GM12878 (cell line): ENCODE results near the gene ZNF554. TPM values are rescaled to one million over a fixed set of nuclear protein-coding genes. Genes with fewer than 3 reads are reported as not detected.
A peak's percentile ranks its signal among the peaks of the same experiment; 100 is the strongest.

Source experiments
- ATF7 ChIP-seq: fragments of 450-650 bp; IDR thresholded peaks from 2 replicates; pipeline ENCODE4 v1.6.1; 2016; ENCODE audit warnings: low read depth, mild to moderate bottlenecking
- BACH1 ChIP-seq: fragments of 450-650 bp; IDR thresholded peaks from 2 replicates; pipeline ENCODE4 v1.6.1; 2017; ENCODE audit warnings: mild to moderate bottlenecking, borderline replicate concordance
- BCL11A ChIP-seq: IDR thresholded peaks from 2 replicates; pipeline ENCODE4 v1.6.1; 2011; ENCODE audit warnings: low read depth, low read length
- BHLHE40 ChIP-seq, 2 experiments: fragments of 450-650 bp in 1 of 2; IDR thresholded peaks; 2 replicates each; pipeline ENCODE4 v1.6.1; 2011 to 2017; ENCODE audit warnings: low read depth in 2 of 2, borderline replicate concordance in 1 of 2, improper control_type of control experiment in 1 of 2, low read length in 1 of 2, mild to moderate bottlenecking in 1 of 2
- CEBPZ ChIP-seq: fragments of 150-350 bp; IDR thresholded peaks from 2 replicates; pipeline ENCODE4 v1.6.1; 2016; ENCODE audit warnings: low read depth, low read length
- EED ChIP-seq: sonication (generic); IDR thresholded peaks from 2 replicates; pipeline ENCODE4 v1.6.1; 2016; ENCODE audit warnings: antibody characterized with exemption, low read depth
- HDAC6 ChIP-seq: fragments of 200-600 bp; sonication (generic); IDR thresholded peaks from one replicate; pipeline ENCODE4 v1.8.0; 2017; ENCODE audit warnings: antibody characterized with exemption; ENCODE audit not compliant: unreplicated experiment
- IKZF2 ChIP-seq, 2 experiments: fragments of 450-650 bp; IDR thresholded peaks; 2 replicates each; pipeline ENCODE4 v1.6.1; 2017; ENCODE audit warnings: mild to moderate bottlenecking in 2 of 2, moderate library complexity in 2 of 2
- NFYA ChIP-seq: IDR thresholded peaks from 2 replicates; pipeline ENCODE4 v1.6.1; 2011; ENCODE audit warnings: low read depth, mild to moderate bottlenecking, low read length, improper control_type of control experiment, borderline replicate concordance
- SKIL ChIP-seq: fragments of 450-650 bp; IDR thresholded peaks from 2 replicates; pipeline ENCODE4 v1.6.1; 2017; ENCODE audit warnings: mild to moderate bottlenecking, low read depth, inconsistent platforms; ENCODE audit not compliant: poor library complexity, severe bottlenecking
- SMAD5 ChIP-seq: IDR thresholded peaks from 2 replicates; pipeline ENCODE4 v1.6.1; 2016; ENCODE audit warnings: antibody characterized with exemption, low read depth
- SMC3 ChIP-seq: IDR thresholded peaks from 2 replicates; pipeline ENCODE4 v1.6.1; 2011; ENCODE audit warnings: low read length, improper control_type of control experiment, borderline replicate concordance
- SRF ChIP-seq, 2 experiments: IDR thresholded peaks; 2 replicates each; pipeline ENCODE4 v1.6.1; 2011; ENCODE audit warnings: low read depth in 2 of 2, low read length in 2 of 2, mild to moderate bottlenecking in 1 of 2, moderate library complexity in 1 of 2
- STAT1 ChIP-seq: fragments of 450-650 bp; conservative IDR thresholded peaks from 2 replicates; pipeline ENCODE4 v1.6.1; 2014; ENCODE audit warnings: antibody characterized with exemption, mild to moderate bottlenecking
- TCF12 ChIP-seq: IDR thresholded peaks from 2 replicates; pipeline ENCODE4 v1.6.1; 2011; ENCODE audit warnings: low read depth, mild to moderate bottlenecking, low read length
- polyA plus RNA-seq, 11 experiments: library from polyadenylated mRNA; depleted of rRNA in 4 of 11; unstranded in 6 of 11; stranded (reverse) in 5 of 11; fragments of >200 nt; fragmentation: Nextera tagmentation in 4 of 11; fragmentation: Illumina TruSeq in 1 of 11; extraction: Ambion mirVana in 4 of 11; extraction: Trizol in 1 of 11; gene quantifications; 1 replicate in 1 of 11; 2 replicates in 10 of 11; pipeline versions ENCODE4 v1.2.1 to v1.2.3, GENCODE V29; 2011 to 2016; ENCODE audit warnings: inconsistent platforms in 2 of 11, missing spikeins in 2 of 11, low read depth in 1 of 11
- total RNA-seq, 4 experiments: library from RNA; depleted of rRNA in 3 of 4; stranded (reverse); fragments of >200 nt in 3 of 4; fragmentation: Illumina TruSeq in 1 of 4; extraction: Trizol in 1 of 4; gene quantifications; 2 replicates each; pipeline versions ENCODE4 v1.2.1 to v1.2.3, GENCODE V29; 2013 to 2021
- TF ChIP-seq, protein P1 (sequence below): fragments of 450-650 bp; IDR thresholded peaks from 2 replicates; pipeline ENCODE4 v1.6.1; 2017; ENCODE audit warnings: mild to moderate bottlenecking, moderate library complexity
- TF ChIP-seq, protein P2 (sequence below): fragments of 450-650 bp; IDR thresholded peaks from 2 replicates; pipeline ENCODE4 v1.6.1; 2016; ENCODE audit warnings: mild to moderate bottlenecking
- TF ChIP-seq, protein P3 (sequence below): IDR thresholded peaks from 2 replicates; pipeline ENCODE4 v1.6.1; 2012; ENCODE audit warnings: low read depth, low read length, improper control_type of control experiment

ZNF554 gene
- total and polyA plus RNA-seq, 10 of the 15 experiments (the other 5 are each of a cell fraction or from before 2014, with no cell fraction given) = 0.19 to 2.1 (median 1.4) TPM

DNA sequence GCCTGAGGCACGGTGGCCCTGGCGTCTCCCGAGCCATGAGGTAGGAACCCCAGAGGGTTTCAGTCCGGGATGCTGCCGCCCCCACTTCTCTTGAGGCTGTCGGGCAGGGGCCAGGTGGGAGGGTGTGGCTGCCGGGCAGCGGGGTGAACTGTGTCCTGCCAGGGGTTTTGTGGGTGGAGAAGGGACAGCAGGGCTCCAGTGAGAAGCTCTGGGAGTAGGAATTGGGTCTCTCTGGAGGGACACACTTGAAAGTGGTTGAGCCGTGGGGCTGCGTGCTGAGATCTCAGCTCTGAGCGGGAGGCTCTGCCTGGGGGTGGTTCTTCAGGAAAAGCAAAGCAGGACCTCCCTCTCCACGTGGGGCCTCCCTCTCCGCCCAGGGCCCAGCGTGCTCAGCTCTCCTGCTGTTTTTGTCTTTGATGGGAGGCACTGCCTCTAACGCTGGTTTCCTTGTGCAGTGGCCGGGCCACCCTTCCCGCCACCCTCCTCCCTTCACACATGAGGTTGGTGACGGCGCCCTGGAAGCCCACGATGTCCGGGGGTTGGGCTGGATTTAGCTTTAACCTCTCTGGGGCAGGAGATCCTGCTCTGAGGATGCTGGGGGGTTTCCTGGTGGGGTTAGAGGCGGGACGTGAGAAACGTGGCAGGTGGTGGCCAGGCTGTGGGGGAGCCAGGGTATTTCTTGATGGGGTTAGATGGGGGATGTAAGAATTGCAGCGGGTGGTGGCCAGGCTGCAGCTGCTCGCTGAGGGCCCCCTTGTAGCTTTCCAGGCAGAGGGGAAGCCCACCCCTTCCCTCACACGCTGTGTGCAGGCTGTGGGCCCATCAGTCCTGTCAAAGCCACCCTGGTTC is 15.3 kb upstream of the ZNF554 start (continued):
- TF ChIP-seq, protein P1, sequence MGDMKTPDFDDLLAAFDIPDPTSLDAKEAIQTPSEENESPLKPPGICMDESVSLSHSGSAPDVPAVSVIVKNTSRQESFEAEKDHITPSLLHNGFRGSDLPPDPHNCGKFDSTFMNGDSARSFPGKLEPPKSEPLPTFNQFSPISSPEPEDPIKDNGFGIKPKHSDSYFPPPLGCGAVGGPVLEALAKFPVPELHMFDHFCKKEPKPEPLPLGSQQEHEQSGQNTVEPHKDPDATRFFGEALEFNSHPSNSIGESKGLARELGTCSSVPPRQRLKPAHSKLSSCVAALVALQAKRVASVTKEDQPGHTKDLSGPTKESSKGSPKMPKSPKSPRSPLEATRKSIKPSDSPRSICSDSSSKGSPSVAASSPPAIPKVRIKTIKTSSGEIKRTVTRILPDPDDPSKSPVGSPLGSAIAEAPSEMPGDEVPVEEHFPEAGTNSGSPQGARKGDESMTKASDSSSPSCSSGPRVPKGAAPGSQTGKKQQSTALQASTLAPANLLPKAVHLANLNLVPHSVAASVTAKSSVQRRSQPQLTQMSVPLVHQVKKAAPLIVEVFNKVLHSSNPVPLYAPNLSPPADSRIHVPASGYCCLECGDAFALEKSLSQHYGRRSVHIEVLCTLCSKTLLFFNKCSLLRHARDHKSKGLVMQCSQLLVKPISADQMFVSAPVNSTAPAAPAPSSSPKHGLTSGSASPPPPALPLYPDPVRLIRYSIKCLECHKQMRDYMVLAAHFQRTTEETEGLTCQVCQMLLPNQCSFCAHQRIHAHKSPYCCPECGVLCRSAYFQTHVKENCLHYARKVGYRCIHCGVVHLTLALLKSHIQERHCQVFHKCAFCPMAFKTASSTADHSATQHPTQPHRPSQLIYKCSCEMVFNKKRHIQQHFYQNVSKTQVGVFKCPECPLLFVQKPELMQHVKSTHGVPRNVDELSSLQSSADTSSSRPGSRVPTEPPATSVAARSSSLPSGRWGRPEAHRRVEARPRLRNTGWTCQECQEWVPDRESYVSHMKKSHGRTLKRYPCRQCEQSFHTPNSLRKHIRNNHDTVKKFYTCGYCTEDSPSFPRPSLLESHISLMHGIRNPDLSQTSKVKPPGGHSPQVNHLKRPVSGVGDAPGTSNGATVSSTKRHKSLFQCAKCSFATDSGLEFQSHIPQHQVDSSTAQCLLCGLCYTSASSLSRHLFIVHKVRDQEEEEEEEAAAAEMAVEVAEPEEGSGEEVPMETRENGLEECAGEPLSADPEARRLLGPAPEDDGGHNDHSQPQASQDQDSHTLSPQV = no peak
- TF ChIP-seq, protein P2, sequence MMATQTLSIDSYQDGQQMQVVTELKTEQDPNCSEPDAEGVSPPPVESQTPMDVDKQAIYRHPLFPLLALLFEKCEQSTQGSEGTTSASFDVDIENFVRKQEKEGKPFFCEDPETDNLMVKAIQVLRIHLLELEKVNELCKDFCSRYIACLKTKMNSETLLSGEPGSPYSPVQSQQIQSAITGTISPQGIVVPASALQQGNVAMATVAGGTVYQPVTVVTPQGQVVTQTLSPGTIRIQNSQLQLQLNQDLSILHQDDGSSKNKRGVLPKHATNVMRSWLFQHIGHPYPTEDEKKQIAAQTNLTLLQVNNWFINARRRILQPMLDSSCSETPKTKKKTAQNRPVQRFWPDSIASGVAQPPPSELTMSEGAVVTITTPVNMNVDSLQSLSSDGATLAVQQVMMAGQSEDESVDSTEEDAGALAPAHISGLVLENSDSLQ = no peak
- TF ChIP-seq EED (no peak), TCF12 (peak; percentile 32; the same call in 1 of the 2 replicates), SMC3 (no peak), CEBPZ (no peak), SKIL (no peak), SMAD5 (no peak), BACH1 (no peak), BCL11A (no peak), IKZF2 (IDR thresholded peaks at IDR 0.05) (no peak), NFYA (no peak), SRF (IDR thresholded peaks at IDR 0.05; ENCODE audit: low read depth in 2 of 2, low read length in 2 of 2) (no peak), BHLHE40 (IDR thresholded peaks at IDR 0.05; ENCODE audit: borderline replicate concordance in 1 of 2, low read depth in 2 of 2, low read length in 1 of 2) (peak; percentile 17 to 50; a peak in 2 of 4 replicates), STAT1 (no peak), HDAC6 (no peak), ATF7 (no peak)
- TF ChIP-seq, protein P3, sequence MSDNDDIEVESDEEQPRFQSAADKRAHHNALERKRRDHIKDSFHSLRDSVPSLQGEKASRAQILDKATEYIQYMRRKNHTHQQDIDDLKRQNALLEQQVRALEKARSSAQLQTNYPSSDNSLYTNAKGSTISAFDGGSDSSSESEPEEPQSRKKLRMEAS = 0 out of 2 replicates have a peak, but pooled peaks have one; percentile 25
